ENCODE measurements around the gene TOM1L2.
A peak's percentile ranks its signal among the peaks of the same experiment; 100 is the strongest.

The TOM1L2 gene

GRCh38 chr17:17902376-17902775, 69.8 kb downstream of the TOM1L2 start:
- no peak for TF ChIP-seq CTCF (IDR thresholded peaks at IDR 0.05; ENCODE audit: extremely low read depth, missing control alignments)
- DNase-seq (ENCODE audit: low spot score), result no peak

GRCh38 chr17:17900615-17901520, 71.3 kb downstream of the TOM1L2 start:
- no peak for DNase-seq (ENCODE audit: low spot score)
- TF ChIP-seq CTCF (IDR thresholded peaks at IDR 0.05; ENCODE audit: extremely low read depth, missing control alignments), result no peak

GRCh38 chr17:17899486-17899885, 72.7 kb downstream of the TOM1L2 start:
- DNase-seq (ENCODE audit: low spot score), result no peak
- TF ChIP-seq CTCF (IDR thresholded peaks at IDR 0.05; ENCODE audit: extremely low read depth, missing control alignments), result no peak

GRCh38 chr17:17898673-17899072, 73.5 kb downstream of the TOM1L2 start:
- no peak for TF ChIP-seq CTCF (IDR thresholded peaks at IDR 0.05; ENCODE audit: extremely low read depth, missing control alignments)
- no peak for DNase-seq (ENCODE audit: low spot score)

GRCh38 chr17:17897442-17897841, 74.8 kb downstream of the TOM1L2 start:
- no peak for TF ChIP-seq CTCF (IDR thresholded peaks at IDR 0.05; ENCODE audit: extremely low read depth, missing control alignments)
- peak; percentile 42 for DNase-seq (ENCODE audit: low spot score)

- DNase-seq (ENCODE audit: low spot score), result no peak
- TF ChIP-seq CTCF (IDR thresholded peaks at IDR 0.05; ENCODE audit: extremely low read depth, missing control alignments), result no peak
Measured at GRCh38 chr17:17896746-17897145, 75.5 kb downstream of the TOM1L2 start.

GRCh38 chr17:17893801-17894644, 78.2 kb downstream of the TOM1L2 start:
- DNase-seq (ENCODE audit: low spot score), result no peak
- no peak for TF ChIP-seq CTCF (IDR thresholded peaks at IDR 0.05; ENCODE audit: extremely low read depth, missing control alignments)

Measured in GM20000 (cell line).